ENCODE measurements around the gene GLDC. TPM values are rescaled to one million over a fixed set of nuclear protein-coding genes. Genes with fewer than 3 reads are reported as not detected.

Gene GLDC
- total RNA-seq, 1 experiment from 2014 or later, result 1.5 TPM

DNA sequence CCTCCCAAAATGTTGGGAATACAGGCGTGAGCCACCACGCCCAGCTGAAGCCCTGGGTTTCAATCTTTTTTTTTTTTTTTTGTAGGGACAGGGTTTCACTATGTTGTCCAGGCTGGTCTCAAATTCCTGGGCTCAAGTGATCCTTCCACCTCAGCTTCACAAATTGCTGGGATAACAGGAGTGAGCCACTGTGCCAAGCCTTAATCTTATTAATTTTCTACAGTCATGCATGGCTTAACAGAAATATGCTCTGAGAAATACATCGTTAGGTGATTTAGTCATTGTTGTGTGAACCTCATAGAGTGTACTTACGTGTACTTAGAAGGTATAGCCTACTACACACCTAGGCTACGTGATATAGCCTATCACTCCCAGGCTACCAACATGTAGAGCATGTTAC, 31.0 kb downstream of the GLDC start:
- no peaks in the 10 kb centered on the region for H3K4me1 ChIP-seq (replicated peaks; ENCODE audit: insufficient read depth)
- ChIA-PET CTCF (no interaction called here), POLR2A (ENCODE audit: unreplicated experiment) (no interaction called here)
- intact Hi-C loops (cut with micrococcal nuclease; ENCODE audit: unreplicated experiment), result no loop called here
- no TSS peak for BruUV-seq (replicated peaks)
- H3K9me3 ChIP-seq (ENCODE audit: insufficient read depth, low read depth), result no peaks in the 10 kb centered on the region
- no peaks in the 10 kb centered on the region for H3K27me3 ChIP-seq (ENCODE audit: insufficient read depth, low read depth)
- no peaks in the 10 kb centered on the region for H3K36me3 ChIP-seq (ENCODE audit: low read depth)
- no peaks in the 10 kb centered on the region for H3K79me2 ChIP-seq (ENCODE audit: low read depth)
- no peaks in the 10 kb centered on the region for H4K20me1 ChIP-seq (ENCODE audit: insufficient read depth)
- no peak for TF ChIP-seq EZH2 (IDR thresholded peaks at IDR 0.05; ENCODE audit: low read depth)
- TF ChIP-seq, protein P1, sequence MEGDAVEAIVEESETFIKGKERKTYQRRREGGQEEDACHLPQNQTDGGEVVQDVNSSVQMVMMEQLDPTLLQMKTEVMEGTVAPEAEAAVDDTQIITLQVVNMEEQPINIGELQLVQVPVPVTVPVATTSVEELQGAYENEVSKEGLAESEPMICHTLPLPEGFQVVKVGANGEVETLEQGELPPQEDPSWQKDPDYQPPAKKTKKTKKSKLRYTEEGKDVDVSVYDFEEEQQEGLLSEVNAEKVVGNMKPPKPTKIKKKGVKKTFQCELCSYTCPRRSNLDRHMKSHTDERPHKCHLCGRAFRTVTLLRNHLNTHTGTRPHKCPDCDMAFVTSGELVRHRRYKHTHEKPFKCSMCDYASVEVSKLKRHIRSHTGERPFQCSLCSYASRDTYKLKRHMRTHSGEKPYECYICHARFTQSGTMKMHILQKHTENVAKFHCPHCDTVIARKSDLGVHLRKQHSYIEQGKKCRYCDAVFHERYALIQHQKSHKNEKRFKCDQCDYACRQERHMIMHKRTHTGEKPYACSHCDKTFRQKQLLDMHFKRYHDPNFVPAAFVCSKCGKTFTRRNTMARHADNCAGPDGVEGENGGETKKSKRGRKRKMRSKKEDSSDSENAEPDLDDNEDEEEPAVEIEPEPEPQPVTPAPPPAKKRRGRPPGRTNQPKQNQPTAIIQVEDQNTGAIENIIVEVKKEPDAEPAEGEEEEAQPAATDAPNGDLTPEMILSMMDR (conservative IDR thresholded peaks at IDR 0.05), result no peak
- no peak overlapping the region for H3K4me3 ChIP-seq
- no peak overlapping the region for H2AFZ ChIP-seq
- H3K9me2 ChIP-seq (ENCODE audit: insufficient read depth), result no peaks in the 10 kb centered on the region
- DNase-seq, result no peak
- no peaks in the 10 kb centered on the region for H3F3A ChIP-seq (ENCODE audit: insufficient read depth, low read depth)
- no peak overlapping the region for H3K27ac ChIP-seq
- H3K4me2 ChIP-seq, result no peak overlapping the region

DNA sequence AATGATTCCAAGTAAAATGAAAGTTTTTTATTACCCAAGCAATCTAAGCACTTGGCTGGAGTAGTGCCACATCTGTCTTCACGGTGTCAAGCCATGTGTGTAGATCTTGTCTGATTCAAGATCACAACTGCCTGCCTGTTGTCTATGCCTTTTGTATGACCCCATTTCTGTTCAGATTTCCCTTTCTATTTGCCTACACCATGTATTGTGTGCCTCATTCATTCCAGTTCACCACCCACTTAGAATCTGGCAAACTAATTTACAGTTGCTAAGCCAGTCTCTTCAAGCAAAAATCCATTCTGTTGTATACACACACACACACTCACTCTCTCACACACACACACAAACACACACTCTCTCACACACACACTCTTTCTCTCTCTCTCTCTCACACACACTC, 33.7 kb downstream of the GLDC start:
- Histone ChIP-seq H3K4me1 (replicated peaks; ENCODE audit: insufficient read depth) (no peaks in the 10 kb centered on the region), H3K4me3 (no peak overlapping the region), H3K27ac (no peak overlapping the region), H3K27me3 (ENCODE audit: insufficient read depth, low read depth) (no peaks in the 10 kb centered on the region), H3K9me2 (ENCODE audit: insufficient read depth) (no peaks in the 10 kb centered on the region), H3F3A (ENCODE audit: insufficient read depth, low read depth) (no peaks in the 10 kb centered on the region), H3K36me3 (ENCODE audit: low read depth) (no peaks in the 10 kb centered on the region), H2AFZ (no peak overlapping the region), H3K9me3 (ENCODE audit: insufficient read depth, low read depth) (no peaks in the 10 kb centered on the region), H4K20me1 (ENCODE audit: insufficient read depth) (no peaks in the 10 kb centered on the region), H3K79me2 (ENCODE audit: low read depth) (no peaks in the 10 kb centered on the region), H3K4me2 (no peak overlapping the region)
- TF ChIP-seq, protein P1 (conservative IDR thresholded peaks at IDR 0.05), result no peak
- TF ChIP-seq EZH2 (IDR thresholded peaks at IDR 0.05; ENCODE audit: low read depth), result no peak
- no TSS peak for BruUV-seq (replicated peaks)
- POLR2A ChIA-PET (ENCODE audit: unreplicated experiment), result no interaction called here
- CTCF ChIA-PET, result no interaction called here
- intact Hi-C loops (cut with micrococcal nuclease; ENCODE audit: unreplicated experiment), result no loop called here
- no peak for DNase-seq

DNA sequence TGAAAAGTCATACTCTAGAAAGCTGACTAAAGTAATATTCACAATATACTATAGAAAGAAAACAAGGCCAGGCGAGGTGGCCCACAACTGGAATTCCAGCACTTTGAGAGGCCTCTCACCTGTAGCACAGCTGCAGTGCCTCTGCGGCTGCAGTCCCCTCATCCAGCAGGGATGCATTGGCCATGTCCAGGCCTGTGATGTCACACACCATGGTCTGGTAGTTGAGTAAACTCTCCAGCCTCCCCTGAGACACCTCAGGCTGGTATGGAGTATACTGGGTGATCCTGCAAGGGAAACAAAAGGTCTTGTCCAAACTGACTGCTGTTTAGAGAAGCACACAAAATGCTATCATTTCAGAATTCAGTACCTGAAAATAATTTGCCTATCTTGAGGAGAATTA, 35.5 kb downstream of the GLDC start:
- Histone ChIP-seq H3K27me3 (ENCODE audit: insufficient read depth, low read depth) (no peaks in the 10 kb centered on the region), H4K20me1 (ENCODE audit: insufficient read depth) (no peaks in the 10 kb centered on the region), H3K4me1 (replicated peaks; ENCODE audit: insufficient read depth) (no peaks in the 10 kb centered on the region), H3F3A (ENCODE audit: insufficient read depth, low read depth) (no peaks in the 10 kb centered on the region), H2AFZ (no peak overlapping the region), H3K4me2 (no peak overlapping the region), H3K4me3 (no peak overlapping the region), H3K9me2 (ENCODE audit: insufficient read depth) (no peaks in the 10 kb centered on the region), H3K36me3 (ENCODE audit: low read depth) (no peaks in the 10 kb centered on the region), H3K79me2 (ENCODE audit: low read depth) (no peaks in the 10 kb centered on the region), H3K9me3 (ENCODE audit: insufficient read depth, low read depth) (no peaks in the 10 kb centered on the region), H3K27ac (no peak overlapping the region)
- BruUV-seq (replicated peaks), result no TSS peak
- TF ChIP-seq, protein P1 (conservative IDR thresholded peaks at IDR 0.05), result no peak
- no peak for TF ChIP-seq EZH2 (IDR thresholded peaks at IDR 0.05; ENCODE audit: low read depth)
- ChIA-PET CTCF (no interaction called here), POLR2A (ENCODE audit: unreplicated experiment) (no interaction called here)
- no peak for DNase-seq
- intact Hi-C loops (cut with micrococcal nuclease; ENCODE audit: unreplicated experiment), result no loop called here
